Activated CD8-positive, alpha-beta memory T cell treated with anti-CD3 and anti-CD28 coated beads for 48 hours (primary cell): ENCODE results near the gene NEK8.
A peak's percentile ranks its signal among the peaks of the same experiment; 100 is the strongest.

Source experiments
- DNase-seq, 3 experiments: peaks; one replicate each; pipeline ENCODE4 v3.0.0-alpha.2; 2020; ENCODE audit warnings: low read depth in 2 of 3, low spot score in 2 of 3

NEK8 gene

DNA sequence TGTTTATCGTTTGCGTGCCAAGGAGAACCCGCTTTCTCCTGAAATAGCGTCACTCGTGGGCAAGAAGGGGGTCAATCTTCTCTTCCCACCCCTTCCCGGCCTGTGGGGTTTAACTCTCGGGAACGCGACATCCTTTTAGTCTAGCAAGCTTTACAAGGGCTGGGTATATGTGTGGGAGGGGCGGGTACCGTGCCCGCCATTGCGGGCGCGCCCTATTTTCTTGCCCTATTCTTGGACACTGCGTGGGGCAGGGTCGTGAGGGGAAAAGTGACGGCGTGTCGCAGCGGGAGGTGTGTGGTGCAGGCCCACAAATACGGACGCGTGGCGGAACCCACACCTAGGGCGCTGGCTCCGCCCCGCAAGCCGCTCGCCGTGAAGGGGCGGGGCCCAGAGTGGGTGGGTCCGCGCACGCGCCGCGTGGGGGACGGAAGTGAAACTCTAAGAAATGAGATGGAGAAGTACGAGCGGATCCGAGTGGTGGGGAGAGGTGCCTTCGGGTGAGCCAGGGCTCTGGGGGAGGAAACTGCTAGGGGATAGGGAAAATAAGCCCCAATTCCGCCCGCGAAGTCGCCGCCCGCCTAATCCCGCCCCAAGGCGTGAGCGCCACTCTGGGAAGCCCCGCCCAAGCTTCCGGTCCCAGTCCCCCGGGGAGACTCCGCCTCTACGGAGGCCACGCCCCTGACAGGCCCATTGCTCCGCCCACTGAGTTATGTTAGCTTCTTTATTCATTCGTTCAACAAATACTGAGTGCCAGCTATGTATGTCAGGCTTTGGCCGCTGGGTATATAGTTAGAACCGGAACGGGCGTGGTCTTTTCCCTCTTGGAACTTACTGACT lies at the start of gene NEK8:
NEK8 (plus strand) TSS at position 425 of the 837 bp plus-strand sequence; CDS start at position 451, 26 bp downstream.
- peak; percentile 89 to 97 (median 92) for DNase-seq

DNA sequence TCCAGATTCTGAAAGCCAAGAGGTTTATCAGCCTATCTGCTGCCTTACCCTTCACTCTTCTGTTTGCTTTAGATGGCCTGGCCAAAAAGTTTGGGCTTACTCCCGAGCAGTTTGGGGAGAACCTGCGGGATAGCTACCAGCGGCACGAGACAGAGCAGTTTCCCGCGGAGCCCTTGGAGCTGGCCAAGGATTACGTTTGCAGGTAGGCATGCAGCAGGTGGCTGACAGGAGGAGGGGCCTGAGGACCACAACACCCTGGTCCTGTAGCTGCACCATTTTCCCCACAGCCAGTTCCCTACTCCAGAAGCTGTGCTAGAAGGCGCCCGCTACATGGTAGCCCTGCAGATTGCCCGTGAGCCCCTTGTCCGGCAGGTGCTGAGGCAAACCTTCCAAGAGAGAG lies 45.9 kb upstream of the NEK8 start:
- DNase-seq, result no peak

GRCh38 chr17:28684963-28685362 lies 43.6 kb upstream of the NEK8 start:
- no peak for DNase-seq

DNA sequence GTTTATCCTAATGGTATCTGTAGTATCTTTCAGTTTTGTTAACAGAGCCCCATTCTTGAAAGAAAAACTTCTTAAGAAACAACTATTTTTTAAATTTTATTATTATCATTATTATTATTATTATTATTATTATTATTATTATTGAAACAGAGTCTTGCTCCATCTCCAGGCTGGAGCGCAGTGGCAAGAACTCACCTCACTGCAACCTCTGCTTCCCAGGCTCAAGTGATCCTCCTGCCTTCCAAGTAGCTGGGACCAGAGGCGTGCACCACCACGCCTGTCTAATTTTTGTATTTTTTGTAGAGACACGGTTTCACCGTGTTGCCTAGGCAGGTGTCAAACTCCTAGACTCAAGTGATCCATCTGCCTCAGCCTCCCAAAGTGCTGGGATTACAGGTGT lies 43.2 kb upstream of the NEK8 start:
- DNase-seq, result no peak

- DNase-seq, result no peak
Observed at GRCh38 chr17:28686296-28686695, 42.3 kb upstream of the NEK8 start.

- no peak for DNase-seq
Observed at GRCh38 chr17:28688481-28688880, 40.1 kb upstream of the NEK8 start.

GRCh38 chr17:28689011-28689410 lies 39.6 kb upstream of the NEK8 start:
- DNase-seq, result no peak

GRCh38 chr17:28693869-28694268 lies 34.7 kb upstream of the NEK8 start:
- DNase-seq, result no peak

- DNase-seq, result no peak
Observed at GRCh38 chr17:28698253-28698941, 30.2 kb upstream of the NEK8 start.

- no peak for DNase-seq
Observed at GRCh38 chr17:28700278-28700677, 28.3 kb upstream of the NEK8 start.

GRCh38 chr17:28700830-28701492 lies 27.6 kb upstream of the NEK8 start:
- DNase-seq, result no peak

GRCh38 chr17:28702026-28702751 lies 26.4 kb upstream of the NEK8 start:
- DNase-seq, result no peak

GRCh38 chr17:28702752-28703150 lies 25.8 kb upstream of the NEK8 start:
- DNase-seq, result no peak

DNA sequence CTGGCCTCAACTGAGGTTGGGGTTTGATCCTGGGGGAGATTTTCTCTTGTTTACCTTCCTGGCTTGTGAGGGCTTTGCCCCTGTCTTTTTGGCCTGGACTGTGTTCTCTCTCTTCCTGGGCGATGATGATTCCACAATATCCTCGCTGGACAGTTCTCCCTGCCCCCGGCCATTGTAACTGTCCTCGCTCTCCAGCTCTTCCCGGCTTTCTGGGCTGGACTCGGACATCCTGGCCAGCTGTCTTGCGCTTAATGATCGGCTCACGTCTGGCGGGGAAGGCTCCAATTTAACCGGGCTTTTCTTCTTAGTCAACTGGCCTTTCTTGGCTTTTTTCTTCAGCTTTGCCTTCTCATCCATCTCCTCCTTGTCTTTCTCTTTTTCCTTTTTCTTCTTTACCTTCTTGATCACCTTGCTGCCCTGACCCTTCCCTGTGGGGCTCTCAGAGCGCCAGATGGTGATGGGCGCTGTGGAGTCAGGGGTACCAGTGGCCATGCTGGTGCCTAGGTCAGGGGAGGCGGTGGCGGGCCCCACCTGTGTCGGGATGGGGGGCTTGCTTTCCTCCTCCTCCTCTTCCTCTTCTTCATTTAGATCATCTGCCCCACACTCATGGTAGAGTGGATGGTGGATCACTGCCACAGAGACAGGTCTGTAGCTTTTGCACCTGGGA lies 24.9 kb upstream of the NEK8 start:
- DNase-seq, result no peak

GRCh38 chr17:28704219-28704858 lies 24.2 kb upstream of the NEK8 start:
- DNase-seq, result no peak

DNA sequence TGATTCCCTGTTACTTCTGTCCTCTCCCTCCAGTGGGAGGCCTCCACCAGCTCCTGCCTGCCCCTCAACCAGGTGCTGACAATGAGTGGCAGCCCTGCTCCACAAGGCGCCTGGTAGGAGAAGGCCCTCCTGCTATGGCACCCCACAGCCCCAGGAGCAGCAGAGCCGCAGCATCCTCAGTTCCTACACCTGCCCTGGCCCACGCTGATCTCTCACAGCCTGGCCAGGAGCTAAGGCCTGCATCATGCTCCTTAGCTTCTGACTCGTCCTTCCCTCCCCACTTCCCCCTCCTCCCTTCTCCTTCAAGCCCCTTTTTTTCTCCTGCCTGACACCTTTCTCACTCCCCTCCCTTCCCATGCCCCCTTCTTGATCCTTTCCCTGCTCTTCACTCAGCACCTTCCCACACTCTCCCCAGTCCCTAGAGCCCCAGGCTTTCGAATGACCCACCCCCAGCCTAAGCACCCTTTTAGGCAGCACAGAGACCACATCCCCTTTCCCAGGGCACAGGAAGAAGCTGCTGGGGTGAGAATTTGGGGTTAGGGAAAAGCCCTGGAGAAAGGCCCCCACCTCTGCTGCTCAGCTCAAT lies 23.4 kb upstream of the NEK8 start:
- DNase-seq, result no peak

DNA sequence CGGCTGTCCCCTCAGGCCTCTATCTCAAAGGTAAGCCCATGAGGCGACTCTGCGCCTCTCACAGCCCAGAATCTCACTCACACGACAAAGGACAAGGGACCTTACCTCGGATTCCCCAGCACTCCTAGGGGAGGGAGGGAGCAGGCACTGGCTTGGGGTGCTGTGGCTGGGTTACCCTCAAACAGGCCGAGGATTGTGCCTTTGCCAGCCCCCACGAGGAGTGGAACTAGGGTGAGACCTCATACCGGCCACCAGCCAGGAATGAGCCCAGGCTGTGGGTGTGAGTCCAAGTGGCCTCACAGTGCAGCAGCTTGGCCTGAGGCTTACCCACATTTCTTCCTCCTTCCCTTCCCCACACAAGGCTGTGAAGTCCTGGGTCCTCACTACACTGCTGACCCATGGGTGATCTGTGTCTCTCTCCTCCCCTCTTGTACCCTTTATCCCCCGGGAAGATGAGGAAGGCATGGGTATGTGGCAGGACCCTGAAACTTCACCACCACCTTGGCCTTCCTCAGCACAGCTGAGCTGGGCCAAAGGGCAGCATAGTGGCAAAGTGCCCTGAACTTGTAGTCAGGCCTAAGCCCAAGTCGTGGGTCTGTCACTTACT lies 22.8 kb upstream of the NEK8 start:
- DNase-seq, result no peak

DNA sequence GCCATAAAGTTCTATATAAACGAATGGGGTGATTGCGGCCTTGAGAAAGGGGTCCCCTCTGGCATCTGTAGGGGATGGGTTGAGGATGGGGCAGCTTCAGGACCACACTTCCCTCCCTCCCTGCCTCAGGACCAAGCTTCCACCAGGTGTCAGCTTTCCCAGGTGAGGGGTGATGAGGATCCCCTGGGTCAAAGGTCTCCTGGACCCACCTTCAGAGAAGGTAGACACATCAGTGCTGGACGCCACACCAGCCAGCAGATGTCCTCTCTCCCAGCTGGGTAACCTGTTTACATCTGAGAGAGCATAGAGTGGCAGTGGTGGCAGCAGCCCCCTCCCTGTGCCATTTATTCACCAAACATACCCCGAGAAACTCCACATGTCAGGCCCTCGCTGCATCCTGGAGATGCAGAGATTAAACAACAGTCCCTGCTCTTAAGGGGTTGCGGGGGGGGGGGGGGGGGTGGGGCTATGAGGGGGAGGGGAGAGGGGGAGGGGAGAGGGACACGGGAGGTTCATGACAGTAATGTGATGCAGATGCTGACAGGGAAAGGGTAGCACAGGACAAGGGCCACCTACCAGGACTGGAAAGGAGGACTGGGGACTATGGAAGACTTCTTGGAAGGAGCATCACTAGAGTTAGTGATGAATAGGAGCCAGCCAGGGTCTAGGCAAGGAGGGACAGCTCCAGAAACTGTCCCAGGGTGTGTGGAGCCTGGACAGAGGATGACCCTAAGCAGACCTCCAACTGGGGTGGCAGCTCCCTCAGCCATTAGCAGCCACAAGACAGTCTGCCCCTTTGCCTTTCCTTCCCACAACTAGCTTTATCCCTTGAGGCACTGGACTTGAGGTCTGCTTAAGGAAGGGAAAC lies 21.9 kb upstream of the NEK8 start:
- no peak for DNase-seq

- no peak for DNase-seq
Observed at GRCh38 chr17:28707339-28707720, 21.3 kb upstream of the NEK8 start.
